H7 (cell line): ENCODE results near the gene IL20. TPM values are rescaled to one million over a fixed set of nuclear protein-coding genes. Genes with fewer than 3 reads are reported as not detected.

Experiments used
- DNase-seq: peaks from one replicate; pipeline ENCODE4 v3.0.0; 2012
- H3K27me3 ChIP-seq: 2 replicates; pipeline ENCODE4 v1.6.0; 2011; ENCODE audit warnings: mild to moderate bottlenecking, low read length; ENCODE audit not compliant: control insufficient read depth, insufficient read depth
- H3K36me3 ChIP-seq: replicated peaks from 2 replicates; pipeline ENCODE4 v1.5.1; 2011; ENCODE audit warnings: low read length; ENCODE audit not compliant: control insufficient read depth, insufficient read depth
- H3K4me3 ChIP-seq: 2 replicates; pipeline ENCODE4 v1.5.1; 2011; ENCODE audit warnings: low read depth, mild to moderate bottlenecking, control low read depth, low read length, moderate library complexity; ENCODE audit not compliant: insufficient read depth
- total RNA-seq: library from RNA; depleted of rRNA; stranded (reverse); fragments of >200 nt; shearing (Covaris generic); gene quantifications from 2 replicates; pipeline ENCODE4 v1.2.3, GENCODE V29; 2014

Gene IL20
- total RNA-seq, 1 experiment from 2014 or later = not detected

GRCh38 chr1:206878456-206878855, 13.0 kb downstream of the IL20 start:
- DNase-seq = no peak
- Histone ChIP-seq H3K36me3 (no peaks in the 10 kb centered on the region), H3K27me3 (no peaks in the 10 kb centered on the region), H3K4me3 (no peak overlapping the region)

- no peaks in the 10 kb centered on the region for H3K36me3 ChIP-seq
- no peak for DNase-seq
- H3K27me3 ChIP-seq = no peaks in the 10 kb centered on the region
- H3K4me3 ChIP-seq = no peak overlapping the region
Measured at GRCh38 chr1:206880314-206880713, 14.9 kb downstream of the IL20 start.

- DNase-seq = no peak
- no peak overlapping the region for H3K4me3 ChIP-seq
- no peaks in the 10 kb centered on the region for H3K27me3 ChIP-seq
- H3K36me3 ChIP-seq = no peaks in the 10 kb centered on the region
Measured at GRCh38 chr1:206882555-206882954, 17.1 kb downstream of the IL20 start.

GRCh38 chr1:206883160-206883559, 17.7 kb downstream of the IL20 start:
- Histone ChIP-seq H3K4me3 (no peak overlapping the region), H3K27me3 (no peaks in the 10 kb centered on the region), H3K36me3 (no peaks in the 10 kb centered on the region)
- DNase-seq = no peak

- Histone ChIP-seq H3K27me3 (no peaks in the 10 kb centered on the region), H3K4me3 (no peak overlapping the region), H3K36me3 (no peaks in the 10 kb centered on the region)
- no peak for DNase-seq
Measured at GRCh38 chr1:206883876-206884275, 18.5 kb downstream of the IL20 start.

GRCh38 chr1:206885341-206886060, 20.1 kb downstream of the IL20 start:
- Histone ChIP-seq H3K36me3 (no peaks in the 10 kb centered on the region), H3K4me3 (no peak overlapping the region), H3K27me3 (no peaks in the 10 kb centered on the region)
- DNase-seq = no peak

- DNase-seq = no peak
- Histone ChIP-seq H3K36me3 (no peaks in the 10 kb centered on the region), H3K27me3 (no peaks in the 10 kb centered on the region)
Measured at GRCh38 chr1:206886831-206887230, 21.4 kb downstream of the IL20 start.

GRCh38 chr1:206887701-206888100, 22.3 kb downstream of the IL20 start:
- no peak for DNase-seq
- no peaks in the 10 kb centered on the region for H3K27me3 ChIP-seq

More at GRCh38 chr1:206886831-206887230, 21.4 kb downstream of the IL20 start:
- H3K4me3 ChIP-seq = no peak overlapping the region

GRCh38 chr1:206890125-206891060, 25.0 kb downstream of the IL20 start:
- Histone ChIP-seq H3K36me3 (no peaks in the 10 kb centered on the region), H3K4me3 (no peak overlapping the region), H3K27me3 (no peaks in the 10 kb centered on the region)
- DNase-seq = peak; percentile 35

More at GRCh38 chr1:206887701-206888100, 22.3 kb downstream of the IL20 start:
- H3K4me3 ChIP-seq = no peak overlapping the region
- no peaks in the 10 kb centered on the region for H3K36me3 ChIP-seq

- Histone ChIP-seq H3K36me3 (no peaks in the 10 kb centered on the region), H3K4me3 (no peak overlapping the region), H3K27me3 (no peaks in the 10 kb centered on the region)
- no peak for DNase-seq
Measured at GRCh38 chr1:206891412-206891811, 26.0 kb downstream of the IL20 start.

GRCh38 chr1:206892351-206892984, 27.0 kb downstream of the IL20 start:
- no peaks in the 10 kb centered on the region for H3K36me3 ChIP-seq
- H3K4me3 ChIP-seq = no peak overlapping the region
- no peak for DNase-seq
- no peaks in the 10 kb centered on the region for H3K27me3 ChIP-seq

GRCh38 chr1:206893380-206893779, 28.0 kb downstream of the IL20 start:
- no peak for DNase-seq
- Histone ChIP-seq H3K27me3 (no peaks in the 10 kb centered on the region), H3K4me3 (no peak overlapping the region), H3K36me3 (no peaks in the 10 kb centered on the region)

GRCh38 chr1:206895325-206895724, 29.9 kb downstream of the IL20 start:
- Histone ChIP-seq H3K36me3 (no peaks in the 10 kb centered on the region), H3K27me3 (no peaks in the 10 kb centered on the region), H3K4me3 (no peak overlapping the region)
- no peak for DNase-seq

- DNase-seq = no peak
- H3K36me3 ChIP-seq = no peaks in the 10 kb centered on the region
- no peaks in the 10 kb centered on the region for H3K27me3 ChIP-seq
- H3K4me3 ChIP-seq = no peak overlapping the region
Measured at GRCh38 chr1:206895837-206896242, 30.4 kb downstream of the IL20 start.
